HepG2 (cell line): ENCODE measurements around the gene CCDC106. TPM values are rescaled to one million over a fixed set of nuclear protein-coding genes. Genes with fewer than 3 reads are reported as not detected.
A peak's percentile ranks its signal among the peaks of the same experiment; 100 is the strongest.

Source experiments
- ATAC-seq: fragments of 200-7000 bp; cut with Tn5 transposase; 3 replicates; pipeline ENCODE4 v1.9.1; 2020; ENCODE audit warnings: mild to moderate bottlenecking, moderate library complexity
- BruUV-seq: library from RNA; stranded (reverse); fragments of 400-500 nt; replicated peaks from 2 replicates; lab custom pipeline; 2021; lab: Mats Ljungman, UMichigan
- CTCF ChIA-PET: fragments of 300-600 bp; formaldehyde crosslinking; extraction: SDS; loops from one replicate; lab custom pipeline; 2021; ENCODE audit warnings: low total read pairs, inconsistent platforms, low intra/inter-chr PET ratio; lab: Yijun Ruan, JAX
- POLR2A ChIA-PET: fragments of 350-600 bp; sonication (Branson Sonifier 250); formaldehyde crosslinking; loops from one replicate; lab custom pipeline; 2020; ENCODE audit warnings: antibody characterized with exemption, inconsistent platforms; lab: Yijun Ruan, JAX
- DNase-seq: peaks from one replicate; pipeline ENCODE4 v3.0.0-alpha.2; 2015; ENCODE audit warnings: low spot score
- FAIRE-seq: peaks from 3 replicates; lab custom pipeline; 2011; peaks lifted over from hg19 to GRCh38; lab: Jason Lieb, UNC
- H2AFZ ChIP-seq: one replicate; pipeline ENCODE4 v1.6.1; 2011; ENCODE audit warnings: low read length, inconsistent platforms
- H3K27ac ChIP-seq: fragments of 300-600 bp; 3 replicates; pipeline ENCODE4 v1.8.0; 2011; ENCODE audit warnings: mixed run types, mild to moderate bottlenecking, mixed read lengths, low read length, inconsistent platforms; ENCODE audit not compliant: insufficient read depth; ENCODE audit errors: extremely low read length
- H3K27me3 ChIP-seq, 2 experiments: fragments of 200-600 bp in 1 of 2; 2 replicates in 1 of 2; 3 replicates in 1 of 2; pipeline versions ENCODE4 v1.6.0 to v1.8.0; 2011; ENCODE audit warnings: low read length in 2 of 2, mild to moderate bottlenecking in 2 of 2, moderate library complexity in 2 of 2, inconsistent platforms in 1 of 2; ENCODE audit not compliant: insufficient read depth in 2 of 2, control insufficient read depth in 1 of 2
- H3K36me3 ChIP-seq, 2 experiments: fragments of 200-600 bp in 1 of 2; replicated peaks in 1 of 2; 2 replicates in 1 of 2; 3 replicates in 1 of 2; pipeline versions ENCODE4 v1.5.1 to v1.8.0; 2011; ENCODE audit warnings: low read length in 2 of 2, inconsistent platforms in 1 of 2; ENCODE audit not compliant: insufficient read depth in 2 of 2, control insufficient read depth in 1 of 2
- H3K4me1 ChIP-seq: 2 replicates; pipeline ENCODE4 v1.5.1; 2012; ENCODE audit warnings: low read length, inconsistent platforms; ENCODE audit not compliant: insufficient read depth
- H3K4me2 ChIP-seq: 2 replicates; pipeline ENCODE4 v1.6.0; 2011; ENCODE audit warnings: low read depth, low read length, inconsistent platforms
- H3K4me3 ChIP-seq, 3 experiments: fragments of 200-600 bp in 1 of 3; sonication (generic), shearing (Covaris generic) in 1 of 3; replicated peaks in 1 of 3; 2 replicates each; pipeline ENCODE4 v1.5.1; 2011 to 2016; ENCODE audit warnings: low read length in 3 of 3, inconsistent platforms in 2 of 3, low read depth in 2 of 3, mild to moderate bottlenecking in 2 of 3, control low read depth in 1 of 3, mixed read lengths in 1 of 3; ENCODE audit not compliant: insufficient read depth in 1 of 3
- H3K79me2 ChIP-seq: one replicate; pipeline ENCODE4 v1.6.1; 2011; ENCODE audit warnings: low read length, inconsistent platforms; ENCODE audit not compliant: insufficient read depth
- H3K9ac ChIP-seq: 2 replicates; pipeline ENCODE4 v1.6.0; 2011; ENCODE audit warnings: mild to moderate bottlenecking, low read depth, low read length, inconsistent platforms; ENCODE audit not compliant: insufficient read depth
- H3K9me3 ChIP-seq: 2 replicates; pipeline ENCODE4 v1.5.1; 2012; ENCODE audit warnings: mild to moderate bottlenecking, low read length
- H4K20me1 ChIP-seq: 2 replicates; pipeline ENCODE4 v1.6.0; 2011; ENCODE audit warnings: inconsistent platforms, mild to moderate bottlenecking, low read length, moderate library complexity; ENCODE audit not compliant: insufficient read depth
- CHD4 ChIP-seq: fragments of 200-600 bp; sonication (generic); IDR thresholded peaks from 2 replicates; pipeline ENCODE4 v1.7.0; 2017; ENCODE audit warnings: mild to moderate bottlenecking, low read length, borderline replicate concordance
- ERF ChIP-seq: IDR thresholded peaks from 2 replicates; pipeline ENCODE4 v1.6.1; 2018; ENCODE audit warnings: missing biosample characterization, missing genetic modification reagents
- HDAC2 ChIP-seq: sonication (generic); formaldehyde crosslinking; IDR thresholded peaks from 2 replicates; pipeline ENCODE4 v1.4.0; 2020; ENCODE audit warnings: missing genetic modification reagents
- HNRNPH1 ChIP-seq: fragments of 200-400 bp; formaldehyde crosslinking; optimal IDR thresholded peaks from 2 replicates; pipeline ENCODE3; 2017; ENCODE audit warnings: mild to moderate bottlenecking, low read depth, low read length
- HOXD1 ChIP-seq: sonication (generic); formaldehyde crosslinking; IDR thresholded peaks from 2 replicates; pipeline ENCODE4 v1.5.0; 2020; ENCODE audit warnings: missing genetic modification reagents
- KLF11 ChIP-seq: IDR thresholded peaks from 2 replicates; pipeline ENCODE4 v1.6.1; 2016; ENCODE audit warnings: missing compliant biosample characterization
- PHF20 ChIP-seq: sonication (generic); formaldehyde crosslinking; IDR thresholded peaks from 2 replicates; pipeline ENCODE4 v1.5.0; 2020; ENCODE audit warnings: mild to moderate bottlenecking, missing genetic modification reagents
- POLR2A ChIP-seq, 2 experiments: IDR thresholded peaks; 2 replicates each; pipeline ENCODE4 v1.6.1; 2011; ENCODE audit warnings: low read depth in 2 of 2, low read length in 2 of 2, mild to moderate bottlenecking in 1 of 2, moderate library complexity in 1 of 2; ENCODE audit not compliant: insufficient read depth in 1 of 2
- POLR2AphosphoS5 ChIP-seq: IDR thresholded peaks from 2 replicates; pipeline ENCODE4 v1.6.1; 2012; ENCODE audit warnings: low read depth, low read length
- SIN3A ChIP-seq: IDR thresholded peaks from 2 replicates; pipeline ENCODE4 v1.6.1; 2011; ENCODE audit warnings: low read depth, mild to moderate bottlenecking, control low read depth, low read length, borderline replicate concordance
- SKI ChIP-seq: fragments of 450-650 bp; IDR thresholded peaks from one replicate; pipeline ENCODE4 v1.6.1; 2018; ENCODE audit warnings: mild to moderate bottlenecking; ENCODE audit not compliant: partially characterized antibody
- SNAI1 ChIP-seq: sonication (generic); formaldehyde crosslinking; IDR thresholded peaks from 2 replicates; pipeline ENCODE4 v1.5.0; 2020; ENCODE audit warnings: mild to moderate bottlenecking, missing genetic modification reagents, borderline replicate concordance
- ZBTB20 ChIP-seq: sonication (generic); formaldehyde crosslinking; IDR thresholded peaks from 2 replicates; pipeline ENCODE4 v1.8.1; 2023; ENCODE audit warnings: missing genetic modification reagents, low read depth, mild to moderate bottlenecking, borderline replicate concordance
- ZNF335 ChIP-seq: sonication (generic); formaldehyde crosslinking; IDR thresholded peaks from 2 replicates; pipeline ENCODE4 v1.4.0; 2020; ENCODE audit warnings: missing genetic modification reagents
- ZNF570 ChIP-seq: sonication (generic); formaldehyde crosslinking; IDR thresholded peaks from 2 replicates; pipeline ENCODE4 v1.4.0; 2020; ENCODE audit warnings: mild to moderate bottlenecking, missing genetic modification reagents, borderline replicate concordance
- ZNF605 ChIP-seq: sonication (generic); formaldehyde crosslinking; IDR thresholded peaks from 2 replicates; pipeline ENCODE4 v1.8.0; 2022; ENCODE audit warnings: mild to moderate bottlenecking, missing genetic modification reagents
- WGBS: methylation state at CpG from one replicate; pipeline ENCODE4 v1.1.6; 2017; ENCODE audit warnings: low lambda C conversion rate; 5-methylcytosine and 5-hydroxymethylcytosine counted together
- in situ Hi-C: cut with HindIII; loops from 2 replicates; pipeline ENCODE4 v1.10.0; 2017; ENCODE audit warnings: low pct_unique_long_range_greater_than_20kb; ENCODE audit not compliant: extremely low pct_ligation_motif_present
- intact Hi-C: fragments of 100-400 bp; cut with micrococcal nuclease; formaldehyde crosslinking; loops from one replicate; pipeline ENCODE4 v1.10.0; 2022; ENCODE audit not compliant: unreplicated experiment
- polyA plus RNA-seq, 8 experiments: library from polyadenylated mRNA; depleted of rRNA in 3 of 8; stranded (reverse) in 7 of 8; unstranded in 1 of 8; fragments of >200 nt; fragmentation: Illumina TruSeq in 4 of 8; extraction: Trizol in 4 of 8; gene quantifications; 2 replicates each; pipeline versions ENCODE4 v1.2.1 to v1.2.3, GENCODE V29; 2011 to 2016; ENCODE audit warnings: low read depth in 4 of 8, missing spikeins in 1 of 8, mixed read lengths in 1 of 8; ENCODE audit not compliant: insufficient read depth in 1 of 8
- total RNA-seq, 5 experiments: library from RNA; depleted of rRNA; stranded (reverse); fragments of >200 nt; fragmentation: Illumina TruSeq; extraction: Trizol; gene quantifications; 2 replicates each; pipeline ENCODE4 v1.2.3, GENCODE V29; 2016; ENCODE audit warnings: low read depth in 1 of 5
- TF ChIP-seq, protein P1 (sequence below): sonication (generic); formaldehyde crosslinking; IDR thresholded peaks from 2 replicates; pipeline ENCODE4 v1.4.0; 2020; ENCODE audit warnings: missing genetic modification reagents
- TF ChIP-seq, protein P2 (sequence below): sonication (generic); formaldehyde crosslinking; IDR thresholded peaks from 2 replicates; pipeline ENCODE4 v1.4.0; 2020; ENCODE audit warnings: missing genetic modification reagents

Gene CCDC106
- total and polyA plus RNA-seq, 2 of the 13 experiments (the other 11 are each of a cell fraction or from before 2014, with no cell fraction given): 4.7 to 8.8 TPM

DNA sequence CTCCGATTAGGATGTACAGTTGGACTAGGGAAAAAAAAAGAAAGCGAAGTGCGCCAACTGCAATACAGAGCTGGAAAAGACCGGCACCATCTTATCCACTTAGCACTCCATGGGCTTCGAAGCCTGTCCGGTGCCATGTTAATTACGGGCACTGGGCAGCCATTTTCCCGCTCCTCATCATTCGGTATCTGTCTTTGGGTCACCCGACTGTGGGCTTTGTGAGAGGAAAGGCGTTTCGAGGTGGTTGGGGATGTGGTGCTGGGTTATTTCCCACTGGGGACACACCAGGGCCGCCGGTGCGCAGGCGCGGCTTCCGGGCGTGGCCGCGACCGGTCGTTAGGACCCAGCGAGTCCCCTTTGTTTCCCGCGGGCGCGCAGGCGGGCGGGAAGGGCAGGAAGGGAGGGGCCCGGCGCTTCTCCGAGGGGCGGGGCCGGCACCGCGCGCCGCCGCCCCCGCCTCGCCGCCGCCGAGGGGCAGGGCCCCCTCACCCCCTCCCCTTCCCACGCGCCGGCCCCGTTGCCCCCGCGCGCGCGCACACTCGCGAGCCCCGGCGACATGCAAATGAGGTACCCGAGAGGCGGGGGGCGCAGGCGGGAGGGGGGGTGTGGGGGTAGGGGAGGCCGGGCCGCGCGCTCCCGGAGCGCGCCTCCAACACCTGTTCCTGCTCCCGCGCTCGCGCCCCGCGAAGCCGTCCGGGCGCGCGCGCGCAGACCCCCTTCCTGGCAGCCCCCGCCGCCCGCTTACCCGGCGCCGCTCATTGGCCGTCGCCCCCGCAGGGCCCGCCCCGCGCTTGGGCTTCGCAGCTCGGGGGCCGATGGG, 48.0 kb upstream of the CCDC106 start, which contains the start of gene ZNF524 (continued):
- TF ChIP-seq, protein P1, sequence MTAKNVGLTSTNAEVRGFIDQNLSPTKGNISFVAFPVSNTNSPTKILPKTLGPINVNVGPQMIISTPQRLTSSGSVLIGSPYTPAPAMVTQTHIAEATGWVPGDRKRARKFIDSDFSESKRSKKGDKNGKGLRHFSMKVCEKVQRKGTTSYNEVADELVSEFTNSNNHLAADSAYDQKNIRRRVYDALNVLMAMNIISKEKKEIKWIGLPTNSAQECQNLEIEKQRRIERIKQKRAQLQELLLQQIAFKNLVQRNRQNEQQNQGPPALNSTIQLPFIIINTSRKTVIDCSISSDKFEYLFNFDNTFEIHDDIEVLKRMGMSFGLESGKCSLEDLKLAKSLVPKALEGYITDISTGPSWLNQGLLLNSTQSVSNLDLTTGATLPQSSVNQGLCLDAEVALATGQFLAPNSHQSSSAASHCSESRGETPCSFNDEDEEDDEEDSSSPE (CRISPR knock-in tag): peak; percentile 94

DNA sequence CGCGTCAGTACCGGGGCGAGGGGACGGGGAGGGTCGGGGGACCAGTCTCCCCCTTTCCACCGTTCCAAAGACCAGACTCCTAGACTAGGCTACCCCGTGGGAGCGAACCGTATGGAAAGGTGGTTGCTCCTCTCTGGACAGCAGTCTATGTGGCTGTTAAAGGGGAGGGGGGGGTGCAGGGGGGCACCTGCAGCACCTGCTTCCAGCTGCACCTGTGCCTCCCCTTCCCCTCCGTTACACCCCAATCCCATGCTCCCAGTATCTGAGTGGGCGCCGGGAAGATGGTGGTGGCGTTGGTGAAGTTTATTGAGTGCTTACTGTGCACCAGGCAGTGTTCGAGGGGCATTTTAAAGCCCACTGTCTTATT, 47.4 kb upstream of the CCDC106 start:
- Histone ChIP-seq H3K9ac (peak overlapping the region; percentile 75), H4K20me1 (0 out of 2 replicates have a peak, but pooled peaks cover 6% of the 10 kb centered on the region), H3K36me3 (peaks cover 5 to 18% of the 10 kb centered on the region in 2 experiments; a peak in 4 of 5 replicates), H3K4me2 (peak overlapping the region; percentile 88), H3K9me3 (no peaks in the 10 kb centered on the region), H3K79me2 (peaks cover 2% of the 10 kb centered on the region), H3K4me1 (peaks cover 42% of the 10 kb centered on the region), H3K27ac (peak overlapping the region; percentile 98), H2AFZ (no peak overlapping the region), H3K4me3 (peak overlapping the region; percentile 73 to 94 (median 90)), H3K27me3 (no peaks in the 10 kb centered on the region; a peak in 1 of 5 replicates)
- intact Hi-C loops: loop anchor here (2.0 to 10.0 kb wide), 2 partner anchors 14 to 46 kb away; no protein-coding TSS in a partner anchor
- ATAC-seq (no peak), DNase-seq (no peak), FAIRE-seq (no peak)
- no TSS peak for BruUV-seq
- in situ Hi-C loops: no loop called here
- ChIA-PET POLR2A (interaction anchor here (1.1 to 4.9 kb wide), 9 partner anchors 15 to 344 kb away, joined by 3 to 66 read pairs (median 13); partner anchors contain the start of genes SBK3, ZNF579 and ZNF784), CTCF (no interaction called here)
- 34% methylated on average over 5 of the region's 15 CpGs for WGBS
- TF ChIP-seq SIN3A (peak; percentile 67; the same call in 1 of the 2 replicates), ZBTB20 (CRISPR knock-in tag) (no peak), KLF11 (0 out of 2 replicates have a peak, but pooled peaks have one; percentile 3), HOXD1 (CRISPR knock-in tag) (no peak), POLR2AphosphoS5 (peak; percentile 45; the same call in 1 of the 2 replicates), ERF (CRISPR knock-in tag) (no peak), ZNF335 (CRISPR knock-in tag) (0 out of 2 replicates have a peak, but pooled peaks have one; percentile 13), POLR2A (IDR thresholded peaks at IDR 0.05; ENCODE audit: insufficient read depth in 1 of 2, low read depth in 2 of 2, low read length in 2 of 2) (peak in 1 of 2 experiments; percentile 56; a peak in 2 of 4 replicates), SKI (no peak), HDAC2 (CRISPR knock-in tag) (0 out of 2 replicates have a peak, but pooled peaks have one; percentile 17), HNRNPH1 (peak; percentile 44), SNAI1 (CRISPR knock-in tag) (no peak), ZNF605 (CRISPR knock-in tag) (peak; percentile 15; the same call in 1 of the 2 replicates), PHF20 (CRISPR knock-in tag) (0 out of 2 replicates have a peak, but pooled peaks have one; percentile 36), CHD4 (0 out of 2 replicates have a peak, but pooled peaks have one; percentile 7), ZNF570 (CRISPR knock-in tag) (no peak)
- TF ChIP-seq, protein P2, sequence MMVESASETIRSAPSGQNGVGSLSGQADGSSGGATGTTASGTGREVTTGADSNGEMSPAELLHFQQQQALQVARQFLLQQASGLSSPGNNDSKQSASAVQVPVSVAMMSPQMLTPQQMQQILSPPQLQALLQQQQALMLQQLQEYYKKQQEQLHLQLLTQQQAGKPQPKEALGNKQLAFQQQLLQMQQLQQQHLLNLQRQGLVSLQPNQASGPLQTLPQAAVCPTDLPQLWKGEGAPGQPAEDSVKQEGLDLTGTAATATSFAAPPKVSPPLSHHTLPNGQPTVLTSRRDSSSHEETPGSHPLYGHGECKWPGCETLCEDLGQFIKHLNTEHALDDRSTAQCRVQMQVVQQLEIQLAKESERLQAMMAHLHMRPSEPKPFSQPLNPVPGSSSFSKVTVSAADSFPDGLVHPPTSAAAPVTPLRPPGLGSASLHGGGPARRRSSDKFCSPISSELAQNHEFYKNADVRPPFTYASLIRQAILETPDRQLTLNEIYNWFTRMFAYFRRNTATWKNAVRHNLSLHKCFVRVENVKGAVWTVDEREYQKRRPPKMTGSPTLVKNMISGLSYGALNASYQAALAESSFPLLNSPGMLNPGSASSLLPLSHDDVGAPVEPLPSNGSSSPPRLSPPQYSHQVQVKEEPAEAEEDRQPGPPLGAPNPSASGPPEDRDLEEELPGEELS (CRISPR knock-in tag): no peak
